ENCODE measurements around the gene SCN5A.

The SCN5A gene

DNA sequence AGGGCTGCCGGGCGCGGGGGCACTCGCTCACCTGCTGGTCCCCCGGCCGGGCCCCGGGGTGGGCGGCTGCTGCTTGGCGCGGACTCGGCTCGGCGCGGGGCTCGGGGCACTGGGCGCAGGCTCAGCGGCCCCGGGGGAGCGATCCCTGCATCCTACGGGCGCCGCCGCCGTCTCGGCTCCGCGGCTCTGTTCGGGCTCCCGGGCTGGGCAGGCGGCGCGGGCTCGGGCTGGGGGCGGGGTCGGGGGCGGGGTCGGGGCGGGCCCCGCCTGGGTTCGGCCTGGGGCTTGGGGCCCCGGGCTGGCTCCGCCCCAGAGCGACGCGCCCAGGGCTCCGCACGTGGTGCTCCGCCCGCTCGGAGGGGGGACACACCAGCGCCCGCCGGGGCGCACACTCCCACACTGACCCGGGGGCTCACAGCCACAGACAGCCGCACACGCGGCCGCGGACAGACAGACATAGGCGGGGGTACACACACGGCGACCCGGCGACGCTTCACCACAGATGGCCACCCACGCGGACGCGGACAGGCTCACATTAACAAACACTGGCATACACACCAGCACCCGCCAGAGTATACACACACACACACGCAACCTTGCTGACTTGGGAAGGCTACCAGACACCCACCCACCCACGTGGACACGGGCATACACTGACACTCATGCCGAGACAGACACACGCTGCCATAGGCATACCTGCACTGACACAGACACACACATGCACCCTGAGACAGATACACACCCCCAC, at the start of gene SCN5A:
TSS of gene SCN5A (minus strand) at position 188 of the 748 bp plus-strand sequence. CDS start 16,380 bp downstream, outside the sequence.
- DNase-seq = peak; percentile 31

DNA sequence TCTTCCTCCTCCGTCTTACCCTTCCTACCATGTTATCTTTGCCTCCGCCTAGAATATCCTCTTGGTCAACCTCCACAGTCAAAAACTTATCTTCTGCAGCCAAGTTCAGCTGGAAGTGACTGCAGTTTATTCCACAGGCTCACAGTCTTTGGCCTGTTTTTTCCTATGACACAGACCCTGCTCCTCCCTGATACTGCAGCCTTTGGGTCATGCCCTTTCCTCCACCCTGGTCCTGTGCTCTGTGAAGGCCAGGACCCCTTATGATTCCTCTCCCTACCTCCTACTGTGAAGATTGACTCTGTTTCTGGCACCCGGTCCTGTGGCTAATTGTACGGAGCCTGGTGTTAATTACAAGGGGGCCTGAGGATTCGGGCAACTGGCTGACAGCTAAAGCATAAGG, 49.3 kb upstream of the SCN5A start:
- no peak for DNase-seq

- no peak for DNase-seq
Observed at GRCh38 chr3:38698061-38698460, 48.6 kb upstream of the SCN5A start.

- no peak for DNase-seq
Observed at GRCh38 chr3:38696034-38696433, 46.5 kb upstream of the SCN5A start.

DNA sequence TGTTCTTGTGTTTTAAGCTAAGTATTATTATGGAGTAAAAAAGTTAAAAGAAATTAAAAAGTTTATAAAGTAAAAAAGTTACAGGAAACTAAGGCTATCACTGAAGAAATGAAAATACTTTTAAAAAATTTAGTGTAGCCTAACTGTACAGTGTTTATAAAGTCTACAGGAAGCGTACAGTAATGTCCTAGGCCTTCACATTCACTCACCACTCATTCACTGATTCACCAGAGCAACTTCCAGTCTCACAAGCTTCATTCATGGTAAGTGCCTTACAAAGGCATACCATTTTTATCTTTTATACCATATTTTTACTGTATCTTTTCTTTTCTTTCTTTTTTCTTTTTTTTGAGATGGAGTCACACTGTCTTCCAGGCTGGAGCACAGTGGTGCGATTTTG, 40.7 kb upstream of the SCN5A start:
- no peak for DNase-seq

- DNase-seq = no peak
Observed at GRCh38 chr3:38689774-38690173, 40.3 kb upstream of the SCN5A start.

DNA sequence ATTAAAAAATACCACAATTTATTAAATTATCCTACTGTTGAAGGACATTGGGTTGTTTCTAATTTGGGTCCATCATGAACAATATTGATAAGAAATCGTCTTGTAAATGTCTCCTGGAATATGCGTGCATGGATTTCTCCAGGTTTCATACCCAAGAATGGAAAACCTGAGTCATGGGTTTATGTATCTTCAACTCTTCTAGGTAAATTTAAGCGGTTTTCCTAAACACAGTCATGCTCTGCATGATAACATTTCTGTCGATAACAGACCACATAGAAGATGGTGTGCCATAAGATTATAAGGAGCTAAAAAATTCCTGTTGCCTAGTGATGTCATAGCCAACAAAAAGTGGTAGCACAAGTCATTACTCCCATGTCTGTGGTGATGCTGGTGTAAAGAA, 39.9 kb upstream of the SCN5A start:
- DNase-seq = no peak

DNA sequence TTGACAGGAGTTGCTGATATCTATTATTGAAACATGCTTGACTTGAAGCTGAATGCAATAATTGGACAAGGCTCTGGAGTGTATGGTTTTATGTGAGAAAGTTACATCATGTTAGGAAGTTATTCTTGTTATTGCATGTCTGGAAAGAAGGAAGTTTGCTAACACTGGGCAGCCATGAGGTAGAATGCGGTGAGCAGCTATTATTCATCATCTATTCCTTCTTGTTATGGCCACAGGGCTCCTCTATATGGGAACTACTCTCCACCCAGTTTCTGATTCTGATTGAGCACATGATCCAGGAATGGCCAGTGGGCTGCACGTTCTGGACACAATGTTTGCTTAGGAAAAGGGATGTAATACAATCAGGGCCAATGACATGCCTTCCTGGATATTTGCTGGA, 37.8 kb upstream of the SCN5A start:
- DNase-seq = no peak

- DNase-seq = no peak
Observed at GRCh38 chr3:38684546-38684945, 35.1 kb upstream of the SCN5A start.

GRCh38 chr3:38669668-38670067, 20.2 kb upstream of the SCN5A start:
- DNase-seq = no peak

DNA sequence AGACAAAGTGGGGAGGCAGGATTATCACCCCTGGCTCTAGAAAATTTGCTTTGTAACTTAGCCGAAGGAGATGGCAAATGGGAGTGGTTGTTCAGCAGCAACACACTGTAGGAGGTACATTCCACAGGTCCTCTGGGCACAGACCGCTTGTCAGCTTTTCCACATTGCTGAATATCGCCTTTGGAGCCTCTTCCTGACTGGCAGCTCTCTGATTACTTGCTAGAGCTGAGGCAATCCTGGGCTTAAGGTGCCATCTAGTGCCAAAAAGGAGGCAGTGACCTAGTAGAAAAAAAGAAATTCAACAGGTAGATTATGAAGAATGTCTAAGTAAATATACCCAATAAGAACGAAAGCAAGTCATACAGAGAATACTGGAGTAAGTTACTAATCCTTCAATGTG, 13.1 kb upstream of the SCN5A start:
- DNase-seq = no peak

DNA sequence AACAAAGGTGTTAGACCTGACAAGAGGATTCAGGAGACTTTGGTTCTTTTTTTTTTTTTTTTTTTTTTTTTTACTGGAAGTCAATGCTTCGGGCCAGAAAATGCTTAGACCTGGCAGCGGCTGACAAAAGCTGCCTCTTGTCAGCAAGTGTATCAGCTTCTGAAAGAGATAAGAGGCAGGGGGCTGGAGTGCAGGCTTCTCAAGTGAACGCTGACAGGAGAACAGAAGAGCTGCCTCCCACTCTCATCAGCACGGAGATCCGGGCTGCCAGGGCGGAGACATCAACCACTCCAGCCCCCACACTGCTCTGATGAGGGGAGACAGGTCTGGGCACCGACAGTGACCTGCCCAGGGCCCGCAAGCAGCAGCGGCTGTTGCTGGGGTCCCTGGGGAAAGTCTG, 9.4 kb upstream of the SCN5A start:
- no peak for DNase-seq

GRCh38 chr3:38657369-38657768, 7.9 kb upstream of the SCN5A start:
- no peak for DNase-seq

GRCh38 chr3:38655708-38656300, 6.3 kb upstream of the SCN5A start:
- DNase-seq = no peak

DNA sequence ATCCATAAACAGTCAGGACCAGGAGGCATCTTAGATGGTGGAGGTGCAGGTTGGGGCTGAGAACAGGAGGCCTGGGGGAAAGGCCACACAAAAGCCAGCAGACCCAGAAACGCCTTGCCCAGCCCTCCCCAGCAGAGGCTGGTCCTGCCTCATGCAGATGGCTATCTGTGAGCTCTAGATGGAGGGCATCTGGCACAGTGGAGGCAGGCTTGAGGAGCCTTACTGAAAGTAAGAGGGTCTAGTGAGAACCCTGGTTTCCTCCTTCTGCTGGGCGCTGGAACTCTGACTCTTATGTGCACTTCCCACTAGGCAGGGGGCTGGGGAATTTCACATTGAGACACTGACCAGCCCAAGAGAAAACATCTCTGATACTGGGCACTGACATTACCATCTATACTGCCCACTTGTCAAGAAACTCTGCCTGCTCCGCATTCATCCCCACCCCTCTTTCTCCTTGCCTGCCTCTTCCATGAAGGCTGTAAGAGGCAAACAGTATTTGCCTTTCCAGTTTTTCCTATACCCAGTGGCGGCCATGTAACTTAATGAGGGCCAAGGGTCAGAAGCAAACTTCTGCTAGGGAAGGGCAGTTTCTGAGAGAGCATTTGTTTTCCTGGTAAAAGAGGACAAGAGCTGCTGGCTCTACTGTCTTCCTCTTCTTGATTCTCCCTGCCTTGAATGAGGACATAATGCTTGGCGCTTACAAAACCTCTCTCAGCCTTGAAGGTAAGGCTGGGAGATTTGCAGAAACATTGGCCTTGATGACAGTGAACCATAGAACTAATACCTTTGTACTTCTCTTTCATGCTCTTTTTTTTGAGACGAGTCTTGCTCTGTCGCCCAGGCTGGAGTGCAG, 4.4 kb upstream of the SCN5A start:
- no peak for DNase-seq

DNA sequence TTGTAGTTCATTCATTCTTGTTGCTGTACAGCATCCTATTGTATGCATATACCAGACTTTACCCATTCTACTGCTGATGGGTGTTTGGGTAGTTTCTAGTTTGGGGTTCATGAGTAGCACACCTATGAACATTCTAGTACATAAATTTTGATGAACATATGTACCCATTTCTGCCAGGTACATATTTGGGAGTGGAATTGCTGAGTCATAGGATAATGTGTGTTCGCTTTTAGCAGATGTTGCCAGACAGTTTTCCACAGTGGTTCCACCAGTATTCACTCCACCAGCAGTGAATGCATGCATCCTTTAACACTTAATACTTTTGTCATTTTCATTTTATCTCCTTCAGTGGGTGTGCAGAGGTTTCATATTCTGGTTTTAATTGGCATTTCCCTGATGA, 3.4 kb upstream of the SCN5A start:
- DNase-seq = no peak

DNA sequence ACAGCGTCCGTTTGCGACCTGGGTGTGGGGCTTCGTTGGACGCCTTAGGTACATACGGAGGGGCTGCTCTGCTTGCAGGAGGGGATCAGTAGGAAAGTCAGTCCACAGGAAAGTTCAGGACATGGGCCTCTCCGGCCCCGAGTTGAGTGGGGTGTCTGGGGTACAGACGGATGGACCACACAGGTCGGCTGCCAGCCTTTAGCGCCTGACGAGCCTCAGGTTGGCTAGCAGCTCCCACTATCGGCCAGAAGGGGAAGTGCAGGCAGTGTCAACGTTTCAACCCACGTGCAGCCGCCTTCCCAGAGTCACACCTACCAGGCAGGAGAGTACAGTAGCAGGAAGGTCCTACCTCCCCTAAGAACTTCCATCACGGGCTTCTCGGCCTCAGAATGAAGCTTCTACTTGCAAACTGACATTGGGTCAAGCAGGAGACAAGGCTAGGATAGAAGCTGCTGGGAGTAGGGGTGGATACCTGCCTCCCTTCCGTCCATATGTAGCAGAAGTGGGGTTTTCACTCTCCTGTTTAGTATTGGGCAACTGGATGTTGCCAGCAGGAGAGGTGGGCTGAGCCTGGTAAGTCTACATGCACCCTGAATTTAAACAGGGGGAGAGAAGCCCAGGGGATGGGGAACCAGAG, 1.8 kb upstream of the SCN5A start:
- DNase-seq = peak; percentile 53

DNA sequence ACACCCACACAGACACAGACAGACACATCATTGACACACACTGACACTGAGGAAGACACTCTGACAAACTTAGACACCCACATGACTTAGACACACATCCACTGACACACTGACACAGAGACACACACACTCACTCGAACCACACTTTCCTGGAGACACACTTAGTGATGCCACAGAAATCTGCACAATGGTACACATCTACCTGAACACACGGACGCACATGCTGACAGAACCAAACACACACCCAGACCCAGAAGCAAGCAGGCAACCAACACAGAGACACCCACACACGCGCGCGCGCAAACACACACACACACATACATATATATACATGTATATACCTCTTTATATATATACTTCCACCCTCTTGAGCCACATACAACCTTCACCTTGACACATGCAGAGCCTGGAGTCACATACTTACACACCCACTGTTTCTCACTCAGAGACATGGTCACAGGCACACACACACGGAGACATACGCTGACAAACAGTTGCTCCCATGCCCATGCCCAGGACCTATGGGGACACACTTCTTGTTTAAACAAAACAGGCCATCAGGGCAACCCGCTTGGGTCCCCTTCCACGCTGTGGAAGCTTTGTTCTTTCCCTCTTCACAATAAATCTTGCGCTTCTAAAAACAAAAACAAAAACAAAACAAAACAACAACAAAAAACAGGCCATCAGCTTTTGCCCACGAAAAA, 913 bp upstream of the SCN5A start:
- DNase-seq = no peak

DNA sequence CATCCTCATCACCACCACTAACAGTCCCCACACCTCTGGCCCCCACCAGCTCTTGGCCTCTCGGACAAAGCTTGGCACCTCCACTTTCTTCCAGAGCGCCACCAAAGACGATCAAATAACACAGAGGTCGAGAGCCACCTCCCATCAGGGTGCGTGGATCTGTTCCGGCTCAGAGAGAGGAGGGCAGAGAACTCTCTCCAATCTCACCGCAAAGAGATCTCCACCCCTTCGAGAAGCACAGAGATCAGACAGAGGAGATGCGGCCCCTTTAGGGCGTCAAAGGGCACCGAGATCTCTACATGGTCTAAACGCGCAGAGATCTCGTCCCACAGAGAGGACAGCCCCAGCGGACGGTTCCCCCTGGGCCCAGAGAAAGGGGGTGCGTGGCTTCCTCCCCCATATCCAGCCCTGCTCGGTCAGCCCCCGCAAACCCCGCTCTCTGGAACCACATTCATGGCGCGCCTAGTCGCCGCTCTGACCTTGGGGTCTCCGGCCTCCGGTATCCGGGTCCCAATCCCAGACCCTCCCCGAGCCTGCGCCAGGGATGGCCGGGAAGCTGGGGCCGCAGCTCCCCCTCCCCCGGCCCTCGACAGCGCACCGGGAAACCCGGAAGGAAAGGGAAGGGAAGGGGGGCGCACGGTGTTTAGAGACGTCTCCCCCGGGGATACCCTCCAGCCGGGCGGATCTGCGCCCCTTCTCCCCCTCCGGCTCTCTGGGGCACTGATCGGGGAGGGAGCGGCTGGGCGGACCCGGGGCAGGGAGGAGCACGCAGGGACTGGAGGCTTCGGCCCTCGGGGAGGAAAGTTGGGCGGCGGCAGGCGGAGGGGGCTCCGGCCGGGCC, 608 bp downstream of the SCN5A start:
- DNase-seq = no peak

- DNase-seq = no peak
Observed at GRCh38 chr3:38648024-38648658, 1.3 kb downstream of the SCN5A start.
